Cardiac fibroblast (primary cell): ENCODE results near the gene ATOH8.

Source experiments
- DNase-seq, 2 donors: peaks; one replicate each; pipeline versions ENCODE4 v3.0.0 to v3.0.0-alpha.2; 2010; ENCODE audit warnings: low read depth in 2 of 2
- H3K4me3 ChIP-seq, 2 donors: replicated peaks in 1 of 2; 1 replicate in 1 of 2; 2 replicates in 1 of 2; pipeline ENCODE4 v1.5.1; 2011; ENCODE audit warnings: low read depth in 2 of 2, low read length in 2 of 2, mild to moderate bottlenecking in 2 of 2, moderate library complexity in 1 of 2
- CTCF ChIP-seq: IDR thresholded peaks from one replicate; pipeline ENCODE4 v1.5.1; 2011; ENCODE audit warnings: low read depth, mild to moderate bottlenecking, low read length, inconsistent platforms

Gene ATOH8

DNA sequence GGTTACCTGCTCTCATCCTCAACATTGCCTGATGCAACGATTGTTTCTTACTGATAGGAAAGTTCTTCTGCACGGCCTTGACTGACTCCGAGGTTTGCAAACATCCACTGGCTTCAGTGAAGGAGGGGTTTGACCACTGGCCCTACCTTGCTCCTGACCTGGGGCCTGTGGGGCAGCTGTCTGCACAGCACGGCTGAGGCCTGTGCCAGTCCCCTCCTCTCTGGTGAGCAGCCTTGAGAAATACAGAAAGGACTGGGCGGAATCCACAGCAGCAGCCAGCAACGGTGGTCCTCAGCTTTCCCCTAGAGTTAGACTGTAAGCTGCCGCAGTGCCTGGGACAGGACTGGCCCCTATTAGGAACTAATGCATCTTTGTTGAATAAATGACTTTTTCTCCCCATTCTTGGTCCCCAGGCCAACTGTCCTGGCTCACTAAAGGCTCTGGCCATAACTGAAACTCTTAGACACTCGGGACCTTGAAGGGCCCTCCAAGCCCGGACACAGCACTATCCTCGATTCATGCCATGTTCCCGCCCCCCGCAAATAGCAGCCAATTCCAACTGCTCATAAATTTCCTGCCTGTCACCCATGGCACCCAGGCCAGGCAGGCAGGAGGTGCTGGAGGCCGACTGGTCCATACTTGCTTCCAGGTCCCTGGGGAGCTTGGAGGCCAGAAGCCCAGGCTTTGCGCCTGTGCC is 26.7 kb downstream of the ATOH8 start:
- no peak overlapping the region for H3K4me3 ChIP-seq
- no peak for TF ChIP-seq CTCF
- DNase-seq, result no peak

- DNase-seq, result no peak
- no peak overlapping the region for H3K4me3 ChIP-seq
- no peak for TF ChIP-seq CTCF
Observed at GRCh38 chr2:85781013-85781332, 27.2 kb downstream of the ATOH8 start.

GRCh38 chr2:85783796-85784195 is 30.0 kb downstream of the ATOH8 start:
- no peak for TF ChIP-seq CTCF
- H3K4me3 ChIP-seq, result no peak overlapping the region
- DNase-seq, result no peak

DNA sequence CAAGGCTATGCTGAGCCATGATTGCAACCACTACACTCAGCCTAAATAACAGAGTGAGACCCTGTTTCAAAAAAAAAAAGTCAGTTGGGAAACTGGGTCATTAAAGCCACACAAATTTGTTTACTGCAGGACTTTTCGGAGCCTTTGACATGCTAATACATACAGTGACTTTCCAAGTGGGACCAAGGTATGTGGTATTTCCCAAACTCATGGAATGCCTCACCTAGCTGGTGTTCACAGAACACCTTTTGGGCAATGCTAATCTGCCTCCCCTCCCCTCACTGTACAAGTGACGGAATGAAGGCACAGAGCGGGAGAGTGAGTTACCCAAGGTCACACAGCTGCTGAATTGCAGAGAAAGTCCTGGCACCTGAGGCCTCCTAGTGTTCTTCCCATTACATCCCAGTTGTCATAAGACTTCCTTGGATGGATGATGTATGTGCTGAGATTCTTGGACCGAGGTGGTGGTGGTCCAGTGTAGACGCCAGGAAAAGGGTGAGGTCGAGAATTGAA is 30.7 kb downstream of the ATOH8 start:
- no peak for TF ChIP-seq CTCF
- DNase-seq, result no peak
- H3K4me3 ChIP-seq, result no peak overlapping the region

DNA sequence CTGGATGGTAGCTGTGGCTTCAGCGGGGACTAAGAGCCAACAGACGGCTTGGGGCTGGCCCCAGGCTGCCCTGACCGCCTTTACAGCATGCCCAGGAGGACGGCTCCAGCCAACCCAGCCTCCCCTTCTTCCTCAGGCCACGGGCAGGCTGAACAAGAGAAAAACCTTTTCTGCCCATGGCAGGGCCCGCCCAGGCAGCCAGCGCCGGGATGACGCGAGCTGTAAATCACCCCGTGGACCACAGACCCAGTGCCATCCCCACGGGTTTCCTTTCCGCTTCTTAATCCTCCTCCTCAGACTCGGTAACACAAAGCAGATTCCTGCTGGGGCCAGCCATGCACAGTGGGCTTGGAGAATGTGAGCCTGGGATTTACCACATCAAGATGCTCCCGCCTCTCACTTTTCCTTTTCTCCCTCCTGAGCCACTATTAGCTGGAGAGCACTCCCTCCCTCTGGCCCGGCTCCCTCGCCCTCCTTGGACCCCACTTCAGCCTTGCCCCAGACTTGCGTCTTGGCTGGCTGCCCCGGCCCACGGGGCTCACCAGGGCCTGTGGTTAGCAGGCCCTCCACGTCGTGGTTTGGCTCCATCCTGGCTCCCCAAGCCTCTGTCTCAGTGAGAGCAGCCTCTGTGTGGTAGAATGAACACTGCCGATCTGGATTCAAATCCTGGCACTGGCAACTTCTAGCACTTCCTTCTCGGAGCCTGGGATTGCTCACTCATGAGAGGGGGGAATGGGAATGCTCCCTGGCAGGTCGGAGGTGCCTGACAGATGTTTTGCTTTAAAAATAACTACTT is 31.4 kb downstream of the ATOH8 start:
- DNase-seq, result peak in 1 of 2 donors; percentile 92
- TF ChIP-seq CTCF, result no peak

GRCh38 chr2:85785871-85786270 is 32.1 kb downstream of the ATOH8 start:
- peak in 1 of 2 donors; percentile 24 for DNase-seq
- no peak overlapping the region for H3K4me3 ChIP-seq
- TF ChIP-seq CTCF, result no peak

More for the DNA sequence above, 31.4 kb downstream of the ATOH8 start:
- no peak overlapping the region for H3K4me3 ChIP-seq
